DMS153 (cell line): ENCODE measurements around the gene SFTPB.
"Not testable (repeated sequence)": the region's sequence is repeated elsewhere in the genome, so short reads cannot be mapped to it uniquely, and the experiment has no call there.

Source experiments
- DNase-seq: peaks from one replicate; lab custom pipeline; 2025; lab: John Stamatoyannopoulos, UW

SFTPB gene

GRCh38 chr2:85668009-85668856 is at the start of gene SFTPB:
SFTPB (minus strand) TSS chr2:85668199; CDS start chr2:85668183, 16 bp downstream.
- DNase-seq = peak; percentile 58

GRCh38 chr2:85717308-85718008 is 49.5 kb upstream of the SFTPB start:
- no peak for DNase-seq

DNA sequence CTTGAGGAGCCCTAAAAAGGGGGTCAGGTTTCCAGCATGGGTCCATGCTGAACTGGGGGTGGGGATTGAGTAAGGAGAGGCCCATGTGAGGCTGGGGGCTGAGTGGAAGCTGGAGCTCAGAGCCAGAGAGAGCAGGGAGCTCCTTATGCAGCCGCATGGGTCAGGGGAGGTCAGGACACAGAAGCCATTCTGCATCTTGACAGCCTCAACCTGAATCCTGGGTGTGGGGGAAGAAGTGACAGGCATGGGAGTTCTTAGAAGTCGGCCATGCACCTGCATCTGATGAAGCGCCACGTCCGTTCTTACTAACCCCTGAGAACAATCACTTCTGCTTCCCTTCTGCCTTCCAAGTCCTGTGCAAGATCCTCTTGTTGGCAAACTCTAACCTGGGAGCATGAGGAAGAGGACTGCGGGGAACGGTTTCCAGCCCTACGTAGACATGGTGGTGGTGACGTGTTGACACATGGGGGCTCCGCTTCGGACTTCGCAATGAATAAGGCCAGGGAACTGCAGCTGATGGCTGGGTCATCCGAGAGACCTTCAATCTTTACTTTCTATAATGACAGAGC is 48.4 kb upstream of the SFTPB start:
- no peak for DNase-seq

DNA sequence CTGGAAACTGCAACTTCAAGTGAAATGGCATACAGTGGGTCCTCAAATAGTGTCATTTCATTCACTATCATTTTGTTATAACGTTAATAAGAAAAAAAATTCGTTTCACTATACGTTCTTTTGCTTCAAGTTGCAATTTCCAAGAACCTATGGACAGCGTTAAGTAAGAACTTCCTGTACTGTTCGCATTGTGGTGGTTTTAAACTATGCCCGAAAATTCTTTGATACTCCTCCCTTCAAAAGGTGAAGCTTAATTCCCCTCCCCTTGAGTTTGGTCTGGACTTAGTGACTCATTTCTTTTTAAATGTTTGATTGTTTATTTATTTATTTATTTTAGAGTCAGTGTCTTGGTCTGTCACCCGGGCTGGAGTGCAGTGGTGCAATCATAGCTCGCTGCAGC is 46.8 kb upstream of the SFTPB start:
- no peak for DNase-seq

DNA sequence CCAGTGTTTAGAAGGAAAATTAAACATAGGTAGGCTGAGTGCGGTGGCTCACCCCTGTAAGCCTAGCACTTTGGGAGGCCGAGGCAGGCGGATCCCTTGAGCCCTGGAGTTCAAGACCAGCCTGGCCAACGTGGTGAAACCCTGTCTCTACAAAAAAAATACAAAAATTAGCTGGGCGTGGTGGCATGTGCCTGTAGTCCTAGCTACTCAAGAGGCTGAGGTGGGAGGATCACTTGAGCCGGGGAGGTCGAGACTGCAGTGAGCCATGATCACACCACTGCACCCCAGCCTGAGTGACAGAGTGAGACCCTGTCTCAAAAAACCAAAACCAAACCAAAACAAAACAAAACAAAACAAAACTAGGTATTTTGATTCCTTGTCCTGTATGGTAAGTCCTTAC is 46.4 kb upstream of the SFTPB start:
- DNase-seq = not testable (repeated sequence)

DNA sequence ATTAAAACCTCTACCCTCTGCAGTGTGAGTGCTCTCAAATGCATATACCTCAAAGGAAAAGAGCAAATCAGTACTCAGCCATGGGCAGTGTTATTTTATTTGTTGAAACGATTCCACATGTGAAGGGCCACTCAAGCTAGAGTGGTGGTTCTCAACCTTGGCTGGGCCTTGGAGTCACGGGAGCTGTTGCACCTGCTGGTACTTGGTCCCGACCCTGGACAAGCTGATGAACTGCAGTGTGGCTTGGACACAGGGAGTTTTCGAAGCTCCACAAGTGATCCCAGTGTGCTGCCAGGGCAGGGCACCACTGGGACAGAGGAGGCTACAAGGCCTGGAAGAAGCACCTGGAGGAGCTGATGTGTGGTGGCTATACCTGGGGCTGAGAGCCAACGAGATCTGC is 45.8 kb upstream of the SFTPB start:
- DNase-seq = peak; percentile 66

GRCh38 chr2:85712849-85713612 is 45.0 kb upstream of the SFTPB start:
- DNase-seq = no peak

GRCh38 chr2:85712336-85712735 is 44.3 kb upstream of the SFTPB start:
- no peak for DNase-seq

GRCh38 chr2:85711578-85712060 is 43.6 kb upstream of the SFTPB start:
- no peak for DNase-seq

GRCh38 chr2:85710687-85711577 is 42.9 kb upstream of the SFTPB start:
- no peak for DNase-seq

- DNase-seq = no peak
Observed at GRCh38 chr2:85709401-85709811, 41.4 kb upstream of the SFTPB start.

DNA sequence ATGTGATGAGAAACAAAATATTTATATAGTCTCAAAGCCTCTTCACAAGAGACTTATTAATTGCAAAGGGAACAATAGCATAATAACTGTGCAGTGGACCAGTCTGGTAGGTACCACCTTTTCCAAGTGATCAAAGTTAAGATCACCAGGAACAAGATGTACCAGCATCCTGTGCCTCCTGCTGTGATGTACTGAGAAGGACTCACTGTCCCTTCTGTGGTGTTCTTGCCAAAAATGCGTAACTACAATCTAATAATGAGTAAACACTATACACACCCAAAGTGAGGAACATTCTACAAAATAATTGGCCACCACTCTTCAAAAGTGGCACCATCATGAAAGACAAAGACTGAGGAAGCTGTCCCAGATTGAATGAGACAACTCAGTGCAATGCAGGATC is 40.6 kb upstream of the SFTPB start:
- DNase-seq = no peak

GRCh38 chr2:85707304-85707703 is 39.3 kb upstream of the SFTPB start:
- peak; percentile 80 for DNase-seq

GRCh38 chr2:85706599-85707296 is 38.7 kb upstream of the SFTPB start:
- DNase-seq = no peak

GRCh38 chr2:85706063-85706462 is 38.1 kb upstream of the SFTPB start:
- DNase-seq = no peak

- no peak for DNase-seq
Observed at GRCh38 chr2:85705680-85706039, 37.7 kb upstream of the SFTPB start.

DNA sequence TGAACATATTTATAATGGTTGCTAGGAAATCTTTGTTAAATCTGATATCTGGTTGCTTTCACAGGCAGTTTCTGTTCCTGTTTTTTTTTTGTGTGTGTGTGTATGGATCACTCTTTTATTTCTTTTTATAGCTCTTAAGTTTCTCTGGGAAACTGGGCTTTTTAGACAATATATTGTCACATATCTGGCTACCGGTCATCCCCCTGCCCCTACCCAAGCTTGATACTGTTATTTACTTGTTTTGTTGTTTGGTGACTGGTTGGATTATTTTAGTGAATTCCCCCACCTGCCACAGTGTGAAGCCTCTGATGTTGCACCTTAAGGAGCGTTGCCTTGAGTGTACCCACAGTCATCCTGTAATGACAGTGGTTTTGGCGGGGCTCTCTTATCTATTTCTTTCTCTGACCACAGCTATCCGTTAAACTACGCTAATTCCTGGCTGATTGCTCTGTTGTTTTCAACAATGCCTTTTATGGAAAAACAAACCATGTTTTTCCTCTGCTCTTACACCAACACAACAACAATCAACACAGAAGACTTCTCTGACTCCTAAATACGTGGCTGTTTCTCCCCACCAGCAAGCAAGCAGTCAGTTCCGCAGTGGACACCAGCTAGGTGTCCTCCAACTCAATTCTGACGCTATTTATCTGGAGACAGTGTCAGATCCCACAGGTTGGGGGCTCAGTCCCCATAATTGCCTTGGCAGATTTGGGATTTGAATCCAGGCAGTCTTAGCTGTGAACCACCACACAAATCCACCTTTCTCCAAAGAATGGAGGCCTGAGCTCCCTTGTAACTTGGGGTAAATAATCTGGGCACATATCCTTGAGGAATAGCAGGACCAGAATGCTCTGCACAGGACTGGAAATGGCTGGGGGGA is 37.0 kb upstream of the SFTPB start:
- DNase-seq = no peak

GRCh38 chr2:85704038-85704437 is 36.0 kb upstream of the SFTPB start:
- DNase-seq = no peak

- DNase-seq = no peak
Observed at GRCh38 chr2:85703329-85703728, 35.3 kb upstream of the SFTPB start.

GRCh38 chr2:85702800-85703199 is 34.8 kb upstream of the SFTPB start:
- DNase-seq = no peak
